ENCODE results near the gene PHLPP1.

DNA sequence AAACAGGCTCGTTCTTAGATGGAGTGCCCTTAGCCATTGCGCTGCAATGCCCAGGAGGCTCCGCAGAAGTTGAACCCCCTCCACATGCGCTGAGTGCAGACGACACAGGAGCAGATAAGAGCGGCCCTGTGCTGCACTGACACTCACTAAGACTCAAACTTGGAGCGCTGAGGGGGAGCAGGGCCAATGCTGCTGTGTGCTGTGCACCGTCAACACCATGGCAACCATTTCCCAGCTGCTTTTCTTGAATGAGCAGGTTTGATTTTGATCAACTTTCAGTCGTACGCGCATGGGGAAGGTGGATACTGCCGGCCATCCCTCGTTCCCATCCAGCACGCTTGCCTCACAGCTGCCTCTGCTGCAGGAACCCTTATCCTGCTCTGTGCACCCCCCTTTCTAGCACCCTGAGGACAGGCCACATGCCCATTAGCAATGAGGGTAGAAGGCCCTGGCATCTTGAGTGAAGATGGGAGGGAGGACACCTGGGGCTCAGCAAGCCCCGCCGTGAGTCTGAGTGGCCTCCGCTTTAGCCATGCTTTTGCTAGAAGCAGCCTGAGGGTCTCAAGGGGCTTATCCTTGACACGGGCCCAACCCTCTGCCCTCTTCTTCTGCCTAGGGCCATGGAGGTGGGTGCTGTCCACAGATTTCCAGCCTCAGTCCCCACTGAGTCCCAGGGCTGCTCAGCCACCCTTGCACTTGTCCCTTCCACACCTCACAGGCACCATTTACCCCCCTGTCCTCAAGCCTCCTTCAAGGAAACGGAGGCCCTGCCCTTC is 271.9 kb downstream of the PHLPP1 start:
- TF ChIP-seq POLR2AphosphoS5 (IDR thresholded peaks at IDR 0.05; ENCODE audit: borderline replicate concordance, low read depth, low read length) (no peak), EZH2 (IDR thresholded peaks at IDR 0.05) (no peak), FOXP2 (optimal IDR thresholded peaks at IDR 0.05; ENCODE audit: control extremely low read depth, extremely low read length, insufficient read depth) (no peak)
